Prostate gland (tissue), 2 donors: ENCODE results near the gene ONECUT3.

ENCODE experiments used
- CTCF ChIP-seq, 4 experiments: fragments of 200-600 bp in 2 of 4; fragments of 450-650 bp in 2 of 4; sonication (generic) in 2 of 4; IDR thresholded peaks; 1 replicate in 3 of 4; 2 replicates in 1 of 4; pipeline ENCODE4 v1.5.1; 2016 to 2019; ENCODE audit warnings: antibody characterized with exemption in 4 of 4, mild to moderate bottlenecking in 2 of 4, moderate library complexity in 2 of 4
- POLR2A ChIP-seq: fragments of 450-650 bp; IDR thresholded peaks from one replicate; pipeline ENCODE4 v1.6.1; 2016; ENCODE audit warnings: antibody characterized with exemption, mild to moderate bottlenecking

GRCh38 chr19:1790054-1790792 lies 36.9 kb downstream of the ONECUT3 start:
- no peak for TF ChIP-seq CTCF (IDR thresholded peaks at IDR 0.05)
- TF ChIP-seq POLR2A: no peak
